GM13977 (cell line): ENCODE data around the gene LAMB4.
A peak's percentile ranks its signal among the peaks of the same experiment; 100 is the strongest.

ENCODE experiments used
- DNase-seq: peaks from one replicate; pipeline ENCODE4 v3.0.0; 2012; ENCODE audit warnings: low spot score
- CTCF ChIP-seq: IDR thresholded peaks from 2 replicates; pipeline ENCODE4 v1.5.1; 2012; ENCODE audit warnings: mild to moderate bottlenecking, control low read depth; ENCODE audit not compliant: insufficient read depth; ENCODE audit errors: extremely low read depth, missing control alignments
- in situ Hi-C: fragments of 300-500 bp; cut with MboI; formaldehyde crosslinking; loops from one replicate; pipeline ENCODE4 v1.12.0; 2022; ENCODE audit warnings: low sequenced_read_pairs, low pct_unique_long_range_greater_than_20kb, mixed read lengths, inconsistent platforms; ENCODE audit not compliant: unreplicated experiment

The LAMB4 gene

GRCh38 chr7:108009873-108010272, 120.3 kb downstream of the LAMB4 start:
- TF ChIP-seq CTCF: no peak
- DNase-seq: no peak
- in situ Hi-C loops: no loop called here

- in situ Hi-C loops: no loop called here
- TF ChIP-seq CTCF: no peak
- no peak for DNase-seq
Measured at GRCh38 chr7:108008827-108009226, 121.3 kb downstream of the LAMB4 start.

GRCh38 chr7:108008240-108008639, 121.9 kb downstream of the LAMB4 start:
- no peak for DNase-seq
- no peak for TF ChIP-seq CTCF
- in situ Hi-C loops: no loop called here

- TF ChIP-seq CTCF: no peak
- in situ Hi-C loops: no loop called here
- no peak for DNase-seq
Measured at GRCh38 chr7:108007762-108008161, 122.4 kb downstream of the LAMB4 start.

GRCh38 chr7:108007261-108007660, 122.9 kb downstream of the LAMB4 start:
- no peak for DNase-seq
- in situ Hi-C loops: no loop called here
- TF ChIP-seq CTCF: no peak

- in situ Hi-C loops: no loop called here
- TF ChIP-seq CTCF: no peak
- DNase-seq: peak; percentile 23
Measured at GRCh38 chr7:108004220-108005142, 125.7 kb downstream of the LAMB4 start.
